Measurements from ENCODE around the gene DUSP2.
"Not testable (repeated sequence)": the region's sequence is repeated elsewhere in the genome, so short reads cannot be mapped to it uniquely, and the experiment has no call there.

DUSP2 gene

GRCh38 chr2:96163768-96164429 lies 18.7 kb upstream of the DUSP2 start:
- no peak for FAIRE-seq
- DNase-seq (ENCODE audit: extremely low spot score, insufficient read length, low read depth): no peak

GRCh38 chr2:96163415-96163767 lies 18.2 kb upstream of the DUSP2 start:
- FAIRE-seq: no peak
- DNase-seq (ENCODE audit: extremely low spot score, insufficient read length, low read depth): no peak

- FAIRE-seq (peak; percentile 84), DNase-seq (ENCODE audit: extremely low spot score, insufficient read length, low read depth) (no peak)
These were observed 16.7 kb upstream of the DUSP2 start for GRCh38 chr2:96161898-96162297.

- not testable (repeated sequence) for FAIRE-seq; DNase-seq (ENCODE audit: extremely low spot score, insufficient read length, low read depth)
These were observed 15.1 kb upstream of the DUSP2 start for GRCh38 chr2:96160366-96160765.

GRCh38 chr2:96159084-96159830 lies 14.0 kb upstream of the DUSP2 start:
- FAIRE-seq: peak; percentile 78
- DNase-seq (ENCODE audit: extremely low spot score, insufficient read length, low read depth): no peak

GRCh38 chr2:96158554-96158940 lies 13.3 kb upstream of the DUSP2 start:
- FAIRE-seq (no peak), DNase-seq (ENCODE audit: extremely low spot score, insufficient read length, low read depth) (no peak)

- FAIRE-seq (peak; percentile 99), DNase-seq (ENCODE audit: extremely low spot score, insufficient read length, low read depth) (no peak)
These were observed 12.7 kb upstream of the DUSP2 start for GRCh38 chr2:96157649-96158553.

GRCh38 chr2:96156926-96157648 lies 11.8 kb upstream of the DUSP2 start:
- FAIRE-seq: no peak
- no peak for DNase-seq (ENCODE audit: extremely low spot score, insufficient read length, low read depth)

- FAIRE-seq (no peak), DNase-seq (ENCODE audit: extremely low spot score, insufficient read length, low read depth) (no peak)
These were observed 11.0 kb upstream of the DUSP2 start for GRCh38 chr2:96156011-96156820.

GRCh38 chr2:96154506-96155380 lies 9.5 kb upstream of the DUSP2 start:
- no peak for FAIRE-seq
- no peak for DNase-seq (ENCODE audit: extremely low spot score, insufficient read length, low read depth)

- FAIRE-seq (no peak), DNase-seq (ENCODE audit: extremely low spot score, insufficient read length, low read depth) (no peak)
These were observed 8.8 kb upstream of the DUSP2 start for GRCh38 chr2:96153991-96154431.

- DNase-seq (ENCODE audit: extremely low spot score, insufficient read length, low read depth) (no peak), FAIRE-seq (no peak)
These were observed 8.1 kb upstream of the DUSP2 start for GRCh38 chr2:96153291-96153713.

GRCh38 chr2:96152304-96153161 lies 7.3 kb upstream of the DUSP2 start:
- FAIRE-seq: no peak
- DNase-seq (ENCODE audit: extremely low spot score, insufficient read length, low read depth): no peak

GRCh38 chr2:96151595-96152303 lies 6.5 kb upstream of the DUSP2 start:
- DNase-seq (ENCODE audit: extremely low spot score, insufficient read length, low read depth) (no peak), FAIRE-seq (no peak)

GRCh38 chr2:96150791-96151594 lies 5.8 kb upstream of the DUSP2 start:
- DNase-seq (ENCODE audit: extremely low spot score, insufficient read length, low read depth) (no peak), FAIRE-seq (no peak)

GRCh38 chr2:96150007-96150640 lies 4.9 kb upstream of the DUSP2 start:
- no peak for FAIRE-seq
- DNase-seq (ENCODE audit: extremely low spot score, insufficient read length, low read depth): no peak

Measured in GM18507 (cell line).